Heart left ventricle (tissue), 16 donors: ENCODE measurements around the gene ALKBH1. TPM values are rescaled to one million over a fixed set of nuclear protein-coding genes. Genes with fewer than 3 reads are reported as not detected.

Source experiments
- ATAC-seq, 4 donors: fragments of 200-7000 bp; cut with Tn5 transposase; one replicate each; pipeline ENCODE4 v1.9.1; 2020 to 2022; ENCODE audit warnings: moderate library complexity in 4 of 4, mild to moderate bottlenecking in 3 of 4, moderate number of reproducible peaks in 1 of 4
- DNase-seq, 5 donors: peaks; one replicate each; pipeline ENCODE4 v3.0.0-alpha.2; 2020
- H3K27ac ChIP-seq, 12 donors: fragments of 200-600 bp; sonication (generic) in 4 of 12; one replicate each; pipeline versions ENCODE4 v1.5.0 to v1.8.0; 2016 to 2022; ENCODE audit warnings: mild to moderate bottlenecking in 2 of 12
- H3K27me3 ChIP-seq, 9 donors: fragments of 200-600 bp; sonication (generic) in 2 of 9; one replicate each; pipeline versions ENCODE4 v1.5.1 to v1.8.0; 2016 to 2022; ENCODE audit warnings: mild to moderate bottlenecking in 3 of 9
- H3K36me3 ChIP-seq, 9 donors: fragments of 200-600 bp; sonication (generic) in 2 of 9; one replicate each; pipeline versions ENCODE4 v1.5.0 to v1.8.0; 2018 to 2022; ENCODE audit warnings: mild to moderate bottlenecking in 2 of 9
- H3K4me1 ChIP-seq, 12 donors: fragments of 200-600 bp; sonication (generic) in 4 of 12; one replicate each; pipeline versions ENCODE4 v1.5.0 to v1.8.0; 2016 to 2022; ENCODE audit warnings: mild to moderate bottlenecking in 3 of 12
- H3K4me3 ChIP-seq, 12 donors: fragments of 200-600 bp; sonication (generic) in 4 of 12; one replicate each; pipeline versions ENCODE4 v1.5.0 to v1.8.0; 2017 to 2022; ENCODE audit warnings: mild to moderate bottlenecking in 9 of 12, moderate library complexity in 4 of 12
- H3K9me3 ChIP-seq, 12 donors: fragments of 200-600 bp; sonication (generic) in 4 of 12; one replicate each; pipeline versions ENCODE4 v1.5.0 to v1.8.0; 2016 to 2022; ENCODE audit warnings: mild to moderate bottlenecking in 1 of 12
- CTCF ChIP-seq, 12 donors: fragments of 200-600 bp; sonication (generic) in 4 of 12; IDR thresholded peaks; one replicate each; pipeline versions ENCODE4 v1.5.0 to v1.8.0; 2018 to 2022; ENCODE audit warnings: antibody characterized with exemption in 12 of 12, mild to moderate bottlenecking in 5 of 12
- POLR2A ChIP-seq, 2 donors: fragments of 450-650 bp; IDR thresholded peaks; one replicate each; pipeline ENCODE4 v1.6.1; 2017; ENCODE audit warnings: antibody characterized with exemption in 2 of 2, mild to moderate bottlenecking in 2 of 2, moderate library complexity in 2 of 2
- WGBS, 4 donors: extraction: QIAGEN DNeasy Blood & Tissue Kit in 2 of 4; methylation state at CpG; one replicate each; pipeline versions ENCODE4 v1.1.5 to v1.1.7; 2013 to 2018; 5-methylcytosine and 5-hydroxymethylcytosine counted together
- intact Hi-C, 10 donors: fragments of 100-400 bp; cut with DNase I; formaldehyde crosslinking; loops; one replicate each; pipeline versions ENCODE4 v1.11.1 to v1.14.2; 2022
- polyA plus RNA-seq, 2 donors: library from polyadenylated mRNA; stranded (reverse); fragments of 200-250 nt; gene quantifications; one replicate each; pipeline ENCODE4 v1.2.3, GENCODE V29; 2013
- total RNA-seq, 9 donors: library from RNA; depleted of rRNA in 2 of 9; stranded (reverse); fragments of >200 nt in 2 of 9; fragmentation: NEBNext Ultra II Directional in 3 of 9; extraction: Animal tissue kit (Norgen Biotek cat#: 25700) in 3 of 9; gene quantifications; one replicate each; pipeline versions ENCODE4 v1.1.0 to v1.2.4, GENCODE V29; 2016 to 2023
- donor health status: ischemic (EF 13 %, LVEDD 7.1; RV severe dilation, severe dysfunction).
- donor health status: healthy with polysubstance abuse.
- donor health status: DM: no; HTN: yes; CAD: no.
- donor health status: DM: no; HTN: no; CAD: no.
- donor health status: ischemic (EF 25% LVEDD 6.9; RV normal size, moderate dysfunction).
- donor health status: ischemic (EF 25% LVEDD 5.7; RV mildly dilated, moderate dysfunction).
- donor health status: healthy.
- donor health status: DM: yes; HTN: yes; CAD: no.
- donor health status: ischemic (EF 35%, LVEDD 5.7; RV mildly dilated, moderate dysfunction).
- donor health status: nonischemic (EF 11% LVEDD 7.7; RV severe dilation, severe dysfunction).
- donor health status: DM: yes; HTN: yes; CAD: no.
- donor health status: PGD.
- donor health status: ischemic (EF 29% LVEDD 5.4; RV normal size, mild dysfunction).
- donor health status: nonischemic (EF 23%, LVEDD 6.1; RV moderate dilation, normal function).

ALKBH1 gene
- total and polyA plus RNA-seq, 11 donors, result 6.5 to 16.5 (median 12.1) TPM

GRCh38 chr14:77660754-77661153 lies 47.1 kb downstream of the ALKBH1 start:
- no peaks in the 10 kb centered on the region for H3K27me3 ChIP-seq
- TF ChIP-seq CTCF (IDR thresholded peaks at IDR 0.05) (no peak), POLR2A (IDR thresholded peaks at IDR 0.05) (no peak)
- DNase-seq (no peak), ATAC-seq (no peak)
- intact Hi-C loops, result no loop called here
- peak overlapping the region in 1 of 12 donors; percentile 88 for H3K27ac ChIP-seq
- no peaks in the 10 kb centered on the region for H3K9me3 ChIP-seq
- WGBS, 4 donors, result 77 to 84% (median 80%) methylated on average over 7 of the region's 7 CpGs
- peaks cover 0 to 39% (median 0%) of the 10 kb centered on the region in 12 donors for H3K4me1 ChIP-seq
- H3K36me3 ChIP-seq, result no peaks in the 10 kb centered on the region
- no peak overlapping the region for H3K4me3 ChIP-seq

GRCh38 chr14:77659831-77660230 lies 48.0 kb downstream of the ALKBH1 start:
- Histone ChIP-seq H3K4me1 (peaks cover 0 to 43% (median 0%) of the 10 kb centered on the region in 12 donors), H3K4me3 (no peak overlapping the region), H3K27me3 (no peaks in the 10 kb centered on the region), H3K9me3 (no peaks in the 10 kb centered on the region), H3K36me3 (no peaks in the 10 kb centered on the region), H3K27ac (peak overlapping the region in 1 of 12 donors; percentile 88)
- no peak for DNase-seq
- intact Hi-C loops, result loop anchor here (5.0 to 10.0 kb wide), 5 partner anchors 45 to 905 kb away; partner anchors contain the start of genes ALKBH1 (in 8 of the 10), SLIRP (in 8 of the 10) and ADCK1 (in 1 of the 10)
- peak in 2 of 4 donors; percentile 31 for ATAC-seq
- TF ChIP-seq POLR2A (IDR thresholded peaks at IDR 0.05), result no peak
- no peak for TF ChIP-seq CTCF (IDR thresholded peaks at IDR 0.05)
- WGBS, 4 donors, result 82 to 89% (median 83%) methylated on average over 2 of the region's 2 CpGs

GRCh38 chr14:77657280-77657679 lies 50.5 kb downstream of the ALKBH1 start:
- peak overlapping the region in 8 of 12 donors; percentile 13 to 80 (median 52) for H3K27ac ChIP-seq
- peak overlapping the region in 1 of 12 donors; percentile 12 for H3K4me3 ChIP-seq
- ATAC-seq (peak; percentile 49 to 89 (median 62)), DNase-seq (peak in 2 of 5 donors; percentile 20 to 36)
- H3K4me1 ChIP-seq, result peaks cover 0 to 43% (median 0%) of the 10 kb centered on the region in 12 donors
- 44 to 53% (median 49%) methylated on average over 5 of the region's 5 CpGs for WGBS, 4 donors
- H3K27me3 ChIP-seq, result no peaks in the 10 kb centered on the region
- TF ChIP-seq POLR2A (IDR thresholded peaks at IDR 0.05) (no peak), CTCF (IDR thresholded peaks at IDR 0.05) (no peak)
- intact Hi-C loops, result loop anchor here (2.0 to 10.0 kb wide), 6 partner anchors 48 to 908 kb away; partner anchors contain the start of genes ALKBH1 (in 8 of the 10), SLIRP (in 8 of the 10) and ADCK1 (in 1 of the 10)
- no peaks in the 10 kb centered on the region for H3K9me3 ChIP-seq
- H3K36me3 ChIP-seq, result no peaks in the 10 kb centered on the region

- ATAC-seq (peak in 1 of 4 donors; percentile 21), DNase-seq (no peak)
- H3K4me3 ChIP-seq, result no peak overlapping the region
- H3K27ac ChIP-seq, result no peak overlapping the region
- no peaks in the 10 kb centered on the region for H3K9me3 ChIP-seq
- intact Hi-C loops, result loop anchor here in 6 of 10 donors (2.0 to 10.0 kb wide), 4 partner anchors 51 to 911 kb away; partner anchors contain the start of genes ALKBH1 (in 2 of the 6), SLIRP (in 2 of the 6) and ADCK1 (in 1 of the 6)
- H3K4me1 ChIP-seq, result peaks cover 0 to 30% (median 0%) of the 10 kb centered on the region in 12 donors
- no peaks in the 10 kb centered on the region for H3K36me3 ChIP-seq
- TF ChIP-seq POLR2A (IDR thresholded peaks at IDR 0.05) (no peak), CTCF (IDR thresholded peaks at IDR 0.05) (no peak)
- WGBS, 4 donors, result 69 to 71% (median 70%) methylated on average over 5 to 11 of the region's 11 CpGs
- no peaks in the 10 kb centered on the region for H3K27me3 ChIP-seq
Measured at GRCh38 chr14:77654001-77654441, 53.8 kb downstream of the ALKBH1 start.
